ENCODE data around the gene SLC17A9.

The SLC17A9 gene

DNA sequence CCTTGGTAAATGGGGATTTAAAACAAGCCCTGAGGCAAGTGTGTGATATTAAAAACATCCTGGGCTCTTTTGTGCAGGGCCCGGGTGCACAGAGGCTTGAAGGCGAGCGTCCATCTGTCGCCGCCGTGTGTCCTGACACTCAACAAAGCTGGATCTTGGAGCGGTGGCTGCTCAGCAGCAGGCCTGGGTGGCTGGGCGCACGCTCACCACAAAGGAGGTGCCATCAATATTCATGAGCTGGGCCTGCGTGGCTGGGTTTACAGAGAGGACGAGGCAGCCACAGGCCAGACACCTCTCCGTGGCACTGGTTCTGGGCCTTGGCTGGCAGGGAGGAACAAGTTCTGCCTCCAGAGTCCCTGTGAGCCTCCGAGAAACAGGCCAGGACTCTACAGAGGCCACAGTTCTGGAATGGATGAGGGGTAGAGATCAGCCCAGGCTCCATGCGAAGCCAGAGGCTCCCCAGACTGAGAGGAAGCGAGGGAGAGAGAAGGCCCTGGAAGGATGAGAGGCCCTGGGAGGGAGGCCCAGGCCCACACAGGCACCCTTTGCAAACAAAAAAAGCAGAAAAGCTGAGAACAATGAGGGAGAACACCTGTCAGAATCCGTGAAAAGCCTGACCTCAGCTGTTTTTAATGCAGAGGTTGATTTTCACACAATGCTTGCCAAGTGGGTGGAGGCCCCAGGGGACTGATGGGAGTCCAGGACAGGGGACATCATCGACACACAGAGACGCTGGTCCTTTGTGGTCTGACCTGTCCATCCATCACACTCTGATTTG, 32.3 kb downstream of the SLC17A9 start:
- DNase-seq (ENCODE audit: low spot score) = no peak
- TF ChIP-seq, protein P1, sequence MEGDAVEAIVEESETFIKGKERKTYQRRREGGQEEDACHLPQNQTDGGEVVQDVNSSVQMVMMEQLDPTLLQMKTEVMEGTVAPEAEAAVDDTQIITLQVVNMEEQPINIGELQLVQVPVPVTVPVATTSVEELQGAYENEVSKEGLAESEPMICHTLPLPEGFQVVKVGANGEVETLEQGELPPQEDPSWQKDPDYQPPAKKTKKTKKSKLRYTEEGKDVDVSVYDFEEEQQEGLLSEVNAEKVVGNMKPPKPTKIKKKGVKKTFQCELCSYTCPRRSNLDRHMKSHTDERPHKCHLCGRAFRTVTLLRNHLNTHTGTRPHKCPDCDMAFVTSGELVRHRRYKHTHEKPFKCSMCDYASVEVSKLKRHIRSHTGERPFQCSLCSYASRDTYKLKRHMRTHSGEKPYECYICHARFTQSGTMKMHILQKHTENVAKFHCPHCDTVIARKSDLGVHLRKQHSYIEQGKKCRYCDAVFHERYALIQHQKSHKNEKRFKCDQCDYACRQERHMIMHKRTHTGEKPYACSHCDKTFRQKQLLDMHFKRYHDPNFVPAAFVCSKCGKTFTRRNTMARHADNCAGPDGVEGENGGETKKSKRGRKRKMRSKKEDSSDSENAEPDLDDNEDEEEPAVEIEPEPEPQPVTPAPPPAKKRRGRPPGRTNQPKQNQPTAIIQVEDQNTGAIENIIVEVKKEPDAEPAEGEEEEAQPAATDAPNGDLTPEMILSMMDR (conservative IDR thresholded peaks at IDR 0.05; ENCODE audit: low read depth) = no peak
- POLR2A ChIA-PET (ENCODE audit: low non-redundant PET) = no interaction called here
- H3K27ac ChIP-seq = no peak overlapping the region
- CTCF ChIA-PET = interaction anchor here (0.7 to 1.2 kb wide), 4 partner anchors 10 to 41 kb away, joined by 3 to 7 read pairs (median 4); no protein-coding TSS in a partner anchor

DNA sequence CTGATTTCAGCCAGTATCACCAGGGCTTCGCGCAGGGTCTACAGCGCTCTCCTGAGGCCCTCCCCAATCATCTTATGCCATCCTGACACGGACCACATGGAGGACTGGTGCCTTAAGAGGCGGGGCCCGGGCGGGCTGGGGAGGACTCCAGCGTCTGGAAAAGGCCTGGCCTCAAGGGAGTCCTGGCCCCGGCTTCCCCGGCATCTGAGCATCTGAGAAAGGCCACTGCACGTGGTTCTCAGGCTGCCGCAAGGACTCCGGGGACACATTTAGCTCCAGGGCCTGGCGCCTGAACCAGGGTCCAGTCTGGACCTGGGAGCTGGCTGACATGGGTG, 32.9 kb downstream of the SLC17A9 start:
- ChIA-PET POLR2A (ENCODE audit: low non-redundant PET) (no interaction called here), CTCF (interaction anchor here (0.7 to 0.9 kb wide), 3 partner anchors 11 to 24 kb away, joined by 3 to 4 read pairs (median 3); no protein-coding TSS in a partner anchor)
- no peak for DNase-seq (ENCODE audit: low spot score)
- no peak overlapping the region for H3K27ac ChIP-seq
- TF ChIP-seq, protein P1 (conservative IDR thresholded peaks at IDR 0.05; ENCODE audit: low read depth) = no peak

DNA sequence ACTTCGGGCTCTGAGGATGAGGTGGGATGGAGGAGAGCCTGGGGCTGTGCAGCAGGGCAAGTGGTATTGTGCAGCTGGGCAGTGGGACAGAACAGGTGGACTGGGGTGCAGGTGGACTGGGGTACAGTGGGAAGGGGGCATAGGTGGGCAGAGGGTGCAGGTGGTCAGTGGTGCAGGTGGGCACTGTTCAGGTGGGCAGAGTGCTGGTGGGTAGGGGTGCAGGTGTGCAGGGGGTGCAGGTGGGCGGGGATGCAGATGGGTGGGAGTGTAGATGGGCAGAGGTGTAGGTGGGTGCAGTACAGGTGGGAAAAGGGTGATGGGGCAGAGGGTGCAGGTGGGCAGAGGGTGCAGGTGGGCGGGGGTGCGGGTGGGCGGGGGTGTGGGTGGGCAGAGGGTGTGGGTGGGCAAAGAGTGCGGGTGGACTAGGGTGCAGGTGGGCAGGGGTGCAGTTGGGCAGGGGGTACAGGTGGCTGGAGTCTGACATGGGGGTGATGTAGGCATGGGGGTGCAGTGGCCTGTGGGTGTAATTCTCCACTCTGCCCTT, 33.8 kb downstream of the SLC17A9 start:
- no peak overlapping the region for H3K27ac ChIP-seq
- TF ChIP-seq, protein P1 (conservative IDR thresholded peaks at IDR 0.05; ENCODE audit: low read depth) = no peak
- DNase-seq (ENCODE audit: low spot score) = no peak
- CTCF ChIA-PET = interaction anchor here (0.6 to 0.9 kb wide), 2 partner anchors 15 to 23 kb away, joined by 3 to 4 read pairs; no protein-coding TSS in a partner anchor
- POLR2A ChIA-PET (ENCODE audit: low non-redundant PET) = no interaction called here

DNA sequence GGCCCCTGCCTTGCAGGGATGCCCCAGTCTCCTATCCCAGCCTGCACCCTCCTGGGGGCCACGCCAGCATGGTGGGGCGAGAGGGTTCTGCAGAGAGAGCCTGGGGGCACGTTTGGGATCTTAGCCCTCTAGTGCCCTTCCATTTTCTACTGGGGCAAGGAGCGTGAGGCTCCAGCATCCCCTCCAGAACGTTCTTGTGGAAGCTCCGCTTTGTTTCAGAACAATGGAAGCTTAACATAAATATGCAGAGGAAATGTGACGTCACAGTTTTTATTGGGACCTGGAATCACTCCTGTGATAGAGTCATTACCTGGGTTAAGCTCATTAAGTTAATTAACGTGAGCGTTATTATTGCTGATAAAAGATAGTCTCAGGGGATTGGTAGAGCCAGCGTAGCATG, 34.6 kb downstream of the SLC17A9 start:
- ChIA-PET POLR2A (ENCODE audit: low non-redundant PET) (no interaction called here), CTCF (interaction anchor here (0.6 to 1.5 kb wide), 3 partner anchors 15 to 280 kb away, joined by 4 read pairs; no protein-coding TSS in a partner anchor)
- DNase-seq (ENCODE audit: low spot score) = no peak
- TF ChIP-seq, protein P1 (conservative IDR thresholded peaks at IDR 0.05; ENCODE audit: low read depth) = no peak
- no peak overlapping the region for H3K27ac ChIP-seq

DNA sequence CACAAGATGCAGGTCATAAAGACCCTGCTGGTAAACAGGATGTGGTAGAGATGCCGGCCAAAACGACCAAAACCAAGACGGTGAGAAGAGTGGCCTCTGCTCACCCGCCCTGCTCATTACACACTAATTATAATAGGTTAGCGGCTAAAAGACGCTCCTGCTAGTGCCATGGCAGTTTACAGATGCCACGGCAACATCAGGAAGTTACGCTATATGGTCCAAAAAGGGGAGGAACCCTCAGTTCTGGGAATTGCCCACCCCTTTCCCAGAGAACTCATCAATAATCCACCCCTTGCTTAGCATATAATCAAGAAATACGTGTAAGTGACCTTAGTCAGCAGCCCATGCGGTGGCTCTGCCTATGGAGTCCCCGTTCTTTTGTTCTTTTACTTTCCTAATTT, 36.7 kb downstream of the SLC17A9 start:
- H3K27ac ChIP-seq = no peak overlapping the region
- DNase-seq (ENCODE audit: low spot score) = no peak
- POLR2A ChIA-PET (ENCODE audit: low non-redundant PET) = no interaction called here
- CTCF ChIA-PET = no interaction called here
- TF ChIP-seq, protein P1 (conservative IDR thresholded peaks at IDR 0.05; ENCODE audit: low read depth) = no peak

DNA sequence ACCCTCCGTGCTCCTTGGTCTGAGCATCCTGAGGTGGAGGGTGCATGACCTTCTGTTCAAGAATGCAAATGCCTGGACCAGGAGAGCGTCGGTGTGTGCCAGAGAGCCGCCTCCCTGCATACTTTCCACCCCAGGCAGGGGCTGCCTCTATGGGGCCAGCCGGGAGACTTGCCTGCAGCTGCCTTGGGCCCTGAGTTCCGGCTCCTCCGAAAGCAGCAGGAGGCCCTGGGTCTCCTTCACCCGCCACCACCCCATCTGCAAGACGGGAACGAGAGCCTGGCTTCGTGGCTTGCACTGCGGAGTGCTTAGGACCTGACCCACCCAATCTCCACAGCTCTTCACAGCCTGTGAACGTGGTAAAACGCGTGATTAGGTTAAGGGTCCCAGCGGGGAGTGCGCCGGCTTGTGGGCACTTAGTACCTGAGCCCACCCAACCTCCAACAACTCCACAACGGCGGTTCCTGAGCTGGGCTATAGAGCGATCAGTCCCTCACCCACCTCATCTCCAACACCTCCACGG, 37.9 kb downstream of the SLC17A9 start:
- POLR2A ChIA-PET (ENCODE audit: low non-redundant PET) = no interaction called here
- DNase-seq (ENCODE audit: low spot score) = no peak
- CTCF ChIA-PET = interaction anchor here (1.4 to 2.0 kb wide), 2 partner anchors 17 to 19 kb away, joined by 6 to 10 read pairs; no protein-coding TSS in a partner anchor

More for the DNA sequence above, 37.9 kb downstream of the SLC17A9 start:
- TF ChIP-seq, protein P1 (conservative IDR thresholded peaks at IDR 0.05; ENCODE audit: low read depth) = no peak
- H3K27ac ChIP-seq = no peak overlapping the region
